Posterior vena cava (tissue), 2 donors: ENCODE measurements around the gene MDC1. TPM values are rescaled to one million over a fixed set of nuclear protein-coding genes. Genes with fewer than 3 reads are reported as not detected.
A peak's percentile ranks its signal among the peaks of the same experiment; 100 is the strongest.
"Not testable (repeated sequence)": the region's sequence is repeated elsewhere in the genome, so short reads cannot be mapped to it uniquely, and the experiment has no call there.

Experiments used
- DNase-seq: peaks from one replicate; pipeline ENCODE4 v3.0.0-alpha.2; 2020; ENCODE audit warnings: low spot score
- intact Hi-C, 2 donors: fragments of 100-400 bp; cut with DNase I; formaldehyde crosslinking; loops; one replicate each; pipeline versions ENCODE4 v1.14.1 to v1.14.2; 2022 to 2023
- total RNA-seq, 2 donors: library from RNA; stranded (reverse); fragmentation: NEBNext Ultra II Directional; extraction: Animal tissue kit (Norgen Biotek cat#: 25700); gene quantifications; one replicate each; pipeline ENCODE4 v1.2.1, GENCODE V29; 2021
- donor health status: DM: yes; HTN: yes; CAD: no.
- donor health status: DM: yes; HTN: yes; CAD: no.

Gene MDC1
- total RNA-seq, 2 donors from 2014 or later = 24.4 to 25.0 TPM

DNA sequence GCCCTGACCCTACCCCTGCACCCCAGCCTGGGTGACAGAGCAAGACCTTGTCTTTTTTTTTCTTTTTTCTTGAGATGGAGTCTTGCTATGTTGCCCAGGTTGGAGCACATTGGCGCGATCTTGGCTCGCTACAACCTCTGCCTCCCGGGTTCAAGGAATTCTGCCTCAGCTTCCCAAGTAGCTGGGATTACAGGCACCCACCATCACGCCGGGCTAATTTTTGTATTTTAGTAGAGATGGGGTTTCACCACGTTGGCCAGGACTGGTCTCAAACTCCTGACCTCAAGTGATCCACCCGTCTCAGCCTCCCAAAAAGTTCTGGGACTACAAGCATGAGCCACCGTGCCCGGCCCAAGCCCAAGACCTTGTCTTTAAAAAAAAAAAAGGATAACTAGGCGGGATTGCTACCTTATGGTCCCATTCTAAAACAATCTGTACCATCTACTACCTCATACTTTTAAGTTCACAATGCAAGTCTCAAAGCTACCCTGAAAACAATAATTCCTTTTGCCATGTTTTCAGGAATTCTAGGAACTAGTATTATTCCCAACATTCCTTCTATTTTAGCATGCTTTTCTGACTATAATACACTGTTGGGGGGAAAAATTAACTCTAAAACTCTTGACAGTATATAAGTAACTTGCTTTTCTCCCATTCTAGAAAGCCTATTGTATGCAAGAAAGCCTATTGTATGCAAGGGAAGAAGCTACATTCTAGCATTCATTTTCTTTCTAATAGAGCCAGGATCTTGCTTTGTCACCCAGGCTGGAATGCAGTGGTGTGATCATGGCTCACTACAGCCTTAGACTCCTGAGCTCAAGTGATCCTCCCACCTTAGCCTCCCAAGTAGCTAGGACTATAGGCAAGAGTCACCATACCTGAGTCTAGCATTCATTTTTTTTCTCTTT is 9.7 kb upstream of the MDC1 start:
- intact Hi-C loops = loop anchor here in 1 of 2 donors (5.0 to 10.0 kb wide), 2 partner anchors 102 to 156 kb away; partner anchors contain the start of genes ATAT1 and DDR1
- DNase-seq = peak; percentile 57

DNA sequence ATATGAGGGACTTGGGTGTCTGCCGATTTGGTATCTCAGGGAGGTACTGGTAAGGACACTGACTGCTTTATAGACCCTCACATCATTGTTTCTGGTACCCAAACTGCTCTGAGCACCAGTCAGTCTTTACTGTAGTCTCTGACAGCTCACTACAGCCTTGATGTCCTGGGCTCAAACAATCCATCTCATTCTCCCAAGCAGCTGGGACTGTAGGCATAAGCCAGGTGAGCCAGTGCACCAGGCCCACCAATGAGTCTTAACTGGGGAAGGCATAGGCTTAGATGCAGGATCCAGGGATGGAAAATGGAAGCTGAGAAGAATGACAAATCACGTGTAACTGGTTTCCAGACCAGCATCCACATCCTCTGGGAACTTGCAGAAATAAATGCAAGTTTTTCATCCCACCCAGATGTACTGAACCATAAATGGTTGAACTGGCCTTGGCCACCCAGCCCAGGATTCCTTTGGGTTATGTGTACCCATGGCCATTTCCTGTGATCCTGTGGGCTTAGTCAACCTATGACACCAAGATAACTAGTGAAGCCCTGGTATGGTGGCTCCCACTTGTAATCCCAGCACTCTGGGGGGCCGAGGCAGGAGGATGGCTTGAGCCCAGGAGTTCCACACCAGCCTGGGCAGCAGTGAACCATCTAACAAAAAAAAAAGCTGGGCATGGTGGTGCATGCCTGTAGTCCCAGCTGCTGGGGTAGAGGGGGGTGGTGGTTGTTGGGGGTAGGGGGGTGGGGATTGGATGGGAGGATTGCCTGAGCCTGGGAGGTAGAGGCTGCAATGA is 8.8 kb upstream of the MDC1 start:
- intact Hi-C loops = loop anchor here in 1 of 2 donors (5.0 to 10.0 kb wide), 2 partner anchors 101 to 156 kb away; partner anchors contain the start of genes ATAT1 and DDR1
- peak; percentile 12 for DNase-seq

DNA sequence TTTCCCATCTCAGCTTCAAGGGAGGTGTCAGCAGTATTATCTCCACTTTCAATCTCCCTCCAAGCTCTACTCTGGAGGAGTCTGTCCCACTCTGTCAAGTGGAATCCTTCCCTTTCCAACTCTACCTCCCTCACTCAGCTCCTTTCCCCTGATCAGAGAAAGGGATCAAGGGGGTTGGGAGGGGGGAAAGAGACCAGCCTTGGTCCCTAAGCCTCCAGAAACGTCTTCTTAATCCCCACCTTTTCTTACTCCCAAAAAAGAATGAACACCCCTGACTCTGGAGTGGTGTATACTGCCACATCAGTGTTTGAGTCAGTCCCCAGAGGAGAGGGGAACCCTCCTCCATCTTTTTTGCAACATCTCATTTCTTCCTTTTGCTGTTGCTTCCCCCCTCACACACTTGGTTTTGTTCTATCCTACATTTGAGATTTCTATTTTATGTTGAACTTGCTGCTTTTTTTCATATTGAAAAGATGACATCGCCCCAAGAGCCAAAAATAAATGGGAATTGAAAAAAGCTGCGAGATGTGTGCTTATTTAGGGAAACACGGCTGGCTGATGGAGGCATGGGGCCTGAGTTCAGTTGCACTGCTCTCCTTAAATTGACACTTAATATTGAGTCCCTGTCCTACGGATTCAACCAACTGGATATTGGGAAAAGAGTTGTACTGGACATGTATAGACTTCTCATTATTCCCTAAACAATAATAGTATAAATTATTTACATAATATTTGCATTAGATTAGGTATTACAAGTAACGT is 8.0 kb upstream of the MDC1 start:
- intact Hi-C loops = loop anchor here in 1 of 2 donors (5.0 to 10.0 kb wide), 2 partner anchors 100 to 157 kb away; partner anchors contain the start of genes ATAT1 and DDR1
- DNase-seq = peak; percentile 12

DNA sequence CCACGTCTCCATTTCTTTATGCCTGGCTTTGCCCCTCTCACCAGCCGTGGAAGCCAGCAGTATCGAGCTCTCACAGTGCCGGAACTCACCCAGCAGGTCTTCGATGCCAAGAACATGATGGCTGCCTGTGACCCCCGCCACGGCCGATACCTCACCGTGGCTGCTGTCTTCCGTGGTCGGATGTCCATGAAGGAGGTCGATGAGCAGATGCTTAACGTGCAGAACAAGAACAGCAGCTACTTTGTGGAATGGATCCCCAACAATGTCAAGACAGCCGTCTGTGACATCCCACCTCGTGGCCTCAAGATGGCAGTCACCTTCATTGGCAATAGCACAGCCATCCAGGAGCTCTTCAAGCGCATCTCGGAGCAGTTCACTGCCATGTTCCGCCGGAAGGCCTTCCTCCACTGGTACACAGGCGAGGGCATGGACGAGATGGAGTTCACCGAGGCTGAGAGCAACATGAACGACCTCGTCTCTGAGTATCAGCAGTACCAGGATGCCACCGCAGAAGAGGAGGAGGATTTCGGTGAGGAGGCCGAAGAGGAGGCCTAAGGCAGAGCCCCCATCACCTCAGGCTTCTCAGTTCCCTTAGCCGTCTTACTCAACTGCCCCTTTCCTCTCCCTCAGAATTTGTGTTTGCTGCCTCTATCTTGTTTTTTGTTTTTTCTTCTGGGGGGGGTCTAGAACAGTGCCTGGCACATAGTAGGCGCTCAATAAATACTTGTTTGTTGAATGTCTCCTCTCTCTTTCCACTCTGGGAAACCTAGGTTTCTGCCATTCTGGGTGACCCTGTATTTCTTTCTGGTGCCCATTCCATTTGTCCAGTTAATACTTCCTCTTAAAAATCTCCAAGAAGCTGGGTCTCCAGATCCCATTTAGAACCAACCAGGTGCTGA is 7.0 kb upstream of the MDC1 start:
- not testable (repeated sequence) for DNase-seq
- intact Hi-C loops = loop anchor here (2.0 to 10.0 kb wide), 3 partner anchors 41 to 99 kb away; partner anchors contain the start of gene ATAT1 (in 1 of the 2)

DNA sequence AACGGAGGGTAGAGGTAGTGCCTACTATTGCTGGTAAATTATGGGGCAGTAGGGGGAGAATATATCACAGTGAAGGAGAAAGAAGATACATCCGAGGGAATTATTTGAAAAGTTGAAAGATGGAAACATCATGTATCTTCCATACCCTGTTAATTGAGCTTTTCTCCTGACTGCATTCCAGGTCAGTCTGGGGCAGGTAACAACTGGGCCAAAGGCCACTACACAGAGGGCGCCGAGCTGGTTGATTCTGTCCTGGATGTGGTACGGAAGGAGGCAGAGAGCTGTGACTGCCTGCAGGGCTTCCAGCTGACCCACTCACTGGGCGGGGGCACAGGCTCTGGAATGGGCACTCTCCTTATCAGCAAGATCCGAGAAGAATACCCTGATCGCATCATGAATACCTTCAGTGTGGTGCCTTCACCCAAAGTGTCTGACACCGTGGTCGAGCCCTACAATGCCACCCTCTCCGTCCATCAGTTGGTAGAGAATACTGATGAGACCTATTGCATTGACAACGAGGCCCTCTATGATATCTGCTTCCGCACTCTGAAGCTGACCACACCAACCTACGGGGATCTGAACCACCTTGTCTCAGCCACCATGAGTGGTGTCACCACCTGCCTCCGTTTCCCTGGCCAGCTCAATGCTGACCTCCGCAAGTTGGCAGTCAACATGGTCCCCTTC is 6.2 kb upstream of the MDC1 start:
- intact Hi-C loops = loop anchor here (2.0 to 10.0 kb wide), 3 partner anchors 40 to 98 kb away; partner anchors contain the start of gene ATAT1 (in 1 of the 2)
- peak; percentile 28 for DNase-seq

DNA sequence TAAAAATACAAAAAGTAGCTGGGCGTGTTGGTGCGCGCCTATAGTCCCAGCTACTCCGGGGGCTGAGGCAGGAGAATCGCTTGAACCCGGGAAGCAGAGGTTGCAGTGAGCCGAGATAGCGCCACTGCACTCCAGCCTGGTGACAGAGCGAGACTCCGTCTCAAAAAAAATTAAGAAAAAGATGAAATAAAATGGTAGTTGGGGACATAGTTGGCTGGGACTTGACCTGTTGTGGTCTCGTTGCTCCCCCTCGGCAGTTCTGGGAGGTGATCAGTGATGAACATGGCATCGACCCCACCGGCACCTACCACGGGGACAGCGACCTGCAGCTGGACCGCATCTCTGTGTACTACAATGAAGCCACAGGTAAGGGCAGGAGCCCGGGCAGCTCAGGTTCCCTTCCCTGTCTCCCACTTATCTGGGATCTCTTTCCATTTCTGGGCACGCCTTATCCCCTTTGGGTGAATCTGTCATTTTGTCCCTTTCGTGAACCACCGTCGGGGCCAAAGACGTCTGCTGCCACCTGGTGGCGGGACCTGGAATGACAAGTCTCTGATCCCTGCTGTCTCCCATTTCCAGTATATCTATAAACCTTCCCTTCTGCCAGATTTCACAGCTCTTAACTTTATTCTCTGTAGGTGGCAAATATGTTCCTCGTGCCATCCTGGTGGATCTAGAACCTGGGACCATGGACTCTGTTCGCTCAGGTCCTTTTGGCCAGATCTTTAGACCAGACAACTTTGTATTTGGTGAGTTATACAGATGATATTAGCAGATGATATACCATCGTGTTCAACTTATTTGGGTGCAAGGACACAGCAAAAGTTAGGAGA is 5.4 kb upstream of the MDC1 start:
- intact Hi-C loops = loop anchor here (2.0 to 10.0 kb wide), 3 partner anchors 40 to 98 kb away; partner anchors contain the start of gene ATAT1 (in 1 of the 2)
- DNase-seq = peak; percentile 95

DNA sequence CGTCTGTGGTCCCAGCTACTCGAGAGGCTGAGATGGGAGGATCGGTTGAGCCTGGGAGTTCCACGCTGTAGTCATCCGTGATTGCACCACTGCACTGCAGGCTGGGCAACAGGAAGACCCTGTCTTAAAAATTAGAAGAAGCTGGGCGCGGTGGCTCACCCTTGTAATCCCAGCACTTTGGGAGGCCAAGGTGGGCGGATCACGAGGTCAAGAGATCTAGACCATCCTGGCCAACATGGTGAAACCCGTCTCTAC is 4.9 kb upstream of the MDC1 start:
- intact Hi-C loops = loop anchor here (2.0 to 10.0 kb wide), 3 partner anchors 39 to 97 kb away; partner anchors contain the start of gene ATAT1 (in 1 of the 2)
- peak; percentile 85 for DNase-seq

DNA sequence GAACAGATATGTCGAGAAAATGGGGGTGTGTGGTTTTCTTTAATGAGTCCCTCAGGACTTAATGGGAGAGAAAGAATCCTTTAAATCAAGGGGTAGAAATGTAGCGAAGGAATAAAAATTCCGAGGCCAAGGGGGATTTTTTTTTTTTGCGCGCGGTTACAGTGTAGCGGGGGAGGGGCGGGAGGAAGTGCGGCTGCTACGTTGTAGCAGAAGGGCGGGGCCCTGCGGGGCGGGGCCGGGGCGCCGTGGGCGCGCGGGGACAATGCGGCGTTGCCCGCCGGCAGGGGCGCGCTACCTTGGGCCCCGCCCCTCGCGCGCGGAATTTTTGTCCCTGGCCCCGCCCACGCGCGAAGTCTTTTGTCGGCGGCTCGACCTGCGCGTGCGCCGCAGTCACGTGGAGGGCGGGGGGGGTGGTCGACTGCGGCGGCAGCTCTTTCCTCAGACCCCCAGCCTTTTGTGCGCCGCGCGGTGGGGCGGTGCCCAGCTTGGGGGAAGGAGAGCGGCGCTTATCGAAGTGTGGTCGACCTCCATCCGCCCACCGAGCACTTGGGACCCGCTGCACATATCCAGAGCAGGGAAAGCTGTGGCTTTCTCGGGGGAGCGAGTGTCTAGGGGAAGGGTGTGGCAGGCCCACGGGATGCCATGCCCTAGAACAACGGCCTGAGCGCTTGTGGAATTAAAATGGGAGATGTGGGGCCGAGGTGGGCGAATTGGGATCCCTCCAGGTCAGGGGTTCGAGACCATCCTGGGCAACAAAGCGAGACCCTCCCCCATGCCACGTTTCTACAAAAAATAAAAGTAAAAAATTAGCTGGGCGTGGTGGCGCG is 4.3 kb upstream of the MDC1 start:
- intact Hi-C loops = loop anchor here (2.0 to 10.0 kb wide), 4 partner anchors 33 to 97 kb away; partner anchors contain the start of gene ATAT1 (in 1 of the 2)
- peak; percentile 97 for DNase-seq

DNA sequence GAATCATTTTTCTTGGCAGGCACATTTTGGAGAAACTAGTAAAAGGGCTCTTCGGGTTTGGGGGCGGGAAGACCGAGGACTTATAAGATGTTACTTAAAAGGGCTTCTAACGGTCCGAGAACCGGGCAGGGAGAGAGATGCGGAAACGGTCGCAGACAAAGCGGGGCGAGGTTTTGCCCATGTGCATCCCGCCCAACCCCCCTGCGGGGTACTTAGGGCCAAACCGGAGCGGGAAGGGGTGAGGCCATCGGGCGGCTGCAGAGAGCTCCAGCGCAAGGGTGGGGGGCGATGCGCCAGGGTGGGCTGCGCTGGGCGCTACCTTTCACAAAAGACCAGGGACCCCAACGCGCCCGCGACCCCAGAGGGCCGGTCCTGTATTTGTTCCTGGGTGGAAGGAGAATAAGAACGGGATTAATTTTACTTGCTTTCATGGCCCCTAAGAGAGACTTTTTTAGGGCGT is 3.7 kb upstream of the MDC1 start:
- intact Hi-C loops = loop anchor here (2.0 to 10.0 kb wide), 2 partner anchors 32 to 96 kb away; partner anchors contain the start of gene ATAT1 (in 1 of the 2)
- peak; percentile 92 for DNase-seq

DNA sequence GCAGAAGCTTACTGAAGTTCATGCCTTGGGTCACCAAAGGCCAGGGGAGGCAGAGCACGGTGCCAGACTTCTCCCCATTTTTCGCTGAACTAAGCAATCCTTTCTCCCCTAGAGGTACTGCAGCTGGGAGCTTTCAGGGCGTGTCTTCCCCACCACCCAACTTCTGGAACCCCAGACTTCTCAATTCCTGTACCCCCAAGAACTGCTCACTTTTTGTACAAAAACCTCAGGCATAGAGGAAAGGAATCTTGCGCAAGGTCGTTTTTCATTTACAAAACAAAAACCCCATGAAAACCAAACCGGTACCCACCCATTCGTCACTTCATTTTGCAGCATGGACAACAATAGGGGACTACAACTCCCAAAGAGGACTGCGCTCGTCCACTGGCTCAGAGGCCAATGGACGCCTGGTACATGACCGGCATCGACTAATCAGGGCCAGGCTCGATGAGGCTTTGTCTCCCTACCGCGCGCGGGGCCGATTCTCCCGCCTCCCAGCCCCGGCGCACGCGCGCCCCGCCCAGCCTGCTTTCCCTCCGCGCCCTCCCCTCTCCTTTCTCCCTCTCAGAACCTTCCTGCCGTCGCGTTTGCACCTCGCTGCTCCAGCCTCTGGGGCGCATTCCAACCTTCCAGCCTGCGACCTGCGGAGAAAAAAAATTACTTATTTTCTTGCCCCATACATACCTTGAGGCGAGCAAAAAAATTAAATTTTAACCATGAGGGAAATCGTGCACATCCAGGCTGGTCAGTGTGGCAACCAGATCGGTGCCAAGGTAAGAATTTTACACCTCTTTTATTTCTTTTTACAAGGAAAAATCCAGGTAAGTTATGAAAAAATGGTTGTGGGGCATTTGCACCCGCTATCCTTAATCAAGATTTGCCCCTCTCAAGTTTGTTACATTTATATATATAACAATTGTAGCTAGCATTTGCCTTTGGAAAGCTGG is 3.0 kb upstream of the MDC1 start, which contains the start of gene TUBB:
TSS of gene TUBB (plus strand) at position 562 of the 947 bp plus-strand sequence. CDS start at position 717, 155 bp downstream.
- intact Hi-C loops = loop anchor here (2.0 to 10.0 kb wide), 2 partner anchors 31 to 95 kb away; partner anchors contain the start of gene ATAT1 (in 1 of the 2)
- DNase-seq = peak; percentile 99

DNA sequence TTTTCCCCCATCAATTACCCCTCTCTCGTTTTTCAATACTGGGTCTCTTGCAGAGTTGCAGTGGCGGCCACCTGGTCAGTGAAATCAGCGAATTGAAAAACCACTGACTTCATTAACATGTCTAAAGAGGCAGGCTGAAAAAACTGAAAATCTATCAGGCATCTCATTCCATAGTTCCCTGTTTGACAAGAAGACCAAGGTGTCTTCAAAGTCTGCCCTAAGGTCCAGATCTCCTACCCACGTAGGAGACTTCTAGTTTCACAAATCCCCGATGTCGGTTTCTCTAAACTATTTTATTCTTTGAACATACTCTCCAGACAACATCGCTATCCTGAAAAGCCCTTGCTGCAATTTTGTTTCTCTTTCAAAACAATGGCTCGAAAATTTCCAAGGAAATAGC is 2.3 kb upstream of the MDC1 start:
- DNase-seq = peak; percentile 28
- intact Hi-C loops = no loop called here

DNA sequence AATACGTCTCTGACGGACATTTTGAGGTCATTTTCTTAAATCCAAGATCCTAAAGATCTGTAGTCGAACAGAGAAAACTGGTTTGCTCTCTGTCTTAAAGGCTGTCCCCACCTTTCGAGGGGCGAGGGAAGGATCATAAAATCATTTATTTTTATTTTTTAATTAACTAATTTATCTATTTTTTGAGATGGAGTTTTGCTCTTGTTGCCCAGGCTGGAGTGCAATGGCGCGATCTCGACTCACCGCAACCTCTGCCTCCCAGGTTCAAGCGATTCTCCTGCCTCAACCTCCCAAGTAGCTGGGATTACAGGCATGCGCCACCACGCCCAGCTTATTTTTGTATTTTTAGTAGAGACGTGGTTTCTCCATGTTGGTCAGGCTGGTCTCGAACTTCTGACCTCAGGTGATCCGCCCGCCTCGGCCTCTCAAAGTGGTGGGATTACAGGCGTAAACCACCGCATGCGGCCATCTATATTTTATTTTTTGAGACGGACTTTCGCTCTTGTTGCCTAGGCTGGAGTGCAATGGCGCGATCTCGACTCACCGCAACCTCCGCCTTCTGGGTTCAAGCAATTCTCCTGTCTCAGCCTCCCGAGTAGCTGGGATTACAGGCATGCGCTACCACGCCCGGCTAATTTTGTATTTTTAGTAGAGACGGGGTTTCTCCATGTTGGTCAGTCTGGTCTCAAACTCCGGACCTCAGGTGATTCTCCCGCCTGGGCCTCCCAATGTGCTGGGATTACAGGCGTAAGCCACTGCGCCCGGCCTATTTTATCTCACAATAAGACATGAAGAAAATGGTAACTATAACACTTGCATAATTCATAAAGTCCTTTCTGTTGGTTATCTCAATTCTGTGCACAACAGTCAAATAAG is 1.0 kb upstream of the MDC1 start:
- DNase-seq = peak; percentile 72
- intact Hi-C loops = not testable (repeated sequence)

DNA sequence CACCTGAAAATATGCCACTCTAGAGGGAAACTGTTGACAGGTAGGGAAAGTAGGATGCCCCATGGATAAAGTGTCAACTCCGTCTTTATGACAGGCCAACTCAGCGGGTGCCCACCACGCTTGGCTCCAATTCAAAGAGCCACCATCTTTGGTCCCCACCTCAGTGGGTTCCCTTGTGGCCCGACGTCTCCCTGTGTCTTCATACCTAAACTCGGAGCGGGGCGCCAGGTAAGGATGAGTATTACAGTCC is 277 bp downstream of the MDC1 start:
- intact Hi-C loops = no loop called here
- DNase-seq = no peak

DNA sequence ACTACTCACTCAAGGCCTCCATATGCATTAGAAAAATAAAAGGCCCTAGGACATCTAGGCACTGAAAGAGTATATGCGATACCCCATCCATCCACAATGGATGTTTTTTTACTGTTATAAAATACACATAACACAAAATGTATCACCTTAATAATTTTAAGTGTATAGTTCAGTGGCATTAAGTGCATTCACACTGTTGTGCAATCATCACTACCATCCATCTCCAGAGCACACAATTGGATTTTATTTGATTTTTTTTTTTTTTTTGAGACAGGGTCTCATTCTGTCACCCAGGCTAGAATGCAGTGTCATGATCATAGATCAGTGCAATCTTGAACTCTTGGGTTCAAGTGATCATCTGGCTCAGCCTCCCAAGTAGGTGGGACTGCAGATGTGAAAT is 2.8 kb downstream of the MDC1 start:
- no peak for DNase-seq
- intact Hi-C loops = no loop called here
